ENCODE measurements around the gene TIMM9. TPM values are rescaled to one million over a fixed set of nuclear protein-coding genes. Genes with fewer than 3 reads are reported as not detected.
"Not testable (repeated sequence)": the region's sequence is repeated elsewhere in the genome, so short reads cannot be mapped to it uniquely, and the experiment has no call there.

Gene TIMM9
- total and polyA plus RNA-seq, 4 donors: 18.7 to 50.7 (median 27.1) TPM

- no peaks in the 10 kb centered on the region for H3K27me3 ChIP-seq (ENCODE audit: control insufficient read depth in 3 of 3, insufficient read depth in 3 of 3, low read length in 2 of 3)
- DNase-seq (no peak), ATAC-seq (ENCODE audit: insufficient read depth, low FRiP score) (no peak)
- no peak overlapping the region for H3K4me3 ChIP-seq
- 65 to 85% methylated on average over 4 of the region's 4 CpGs for WGBS, 2 donors
- no peak overlapping the region for H3K27ac ChIP-seq (ENCODE audit: low read depth in 1 of 2, low read length in 1 of 2)
- peaks cover 11 to 43% (median 36%) of the 10 kb centered on the region in 4 donors for H3K36me3 ChIP-seq (ENCODE audit: control insufficient read depth in 4 of 4, insufficient read depth in 4 of 4, low read length in 4 of 4)
- no peaks in the 10 kb centered on the region for H3K4me1 ChIP-seq (ENCODE audit: control insufficient read depth in 5 of 5, insufficient read depth in 5 of 5, low read length in 5 of 5)
- H3K9ac ChIP-seq (ENCODE audit: insufficient read depth in 1 of 2, low read length in 2 of 2): no peak overlapping the region
- no peak for TF ChIP-seq CTCF (IDR thresholded peaks at IDR 0.05; ENCODE audit: control extremely low read depth, extremely low read depth)
- no peaks in the 10 kb centered on the region for H3K9me3 ChIP-seq (ENCODE audit: control insufficient read depth in 4 of 4, insufficient read depth in 3 of 4, low read length in 3 of 4)
Measured at GRCh38 chr14:58364316-58364715, 63.0 kb downstream of the TIMM9 start.

- TF ChIP-seq CTCF (IDR thresholded peaks at IDR 0.05; ENCODE audit: control extremely low read depth, extremely low read depth): no peak
- no peak overlapping the region for H3K27ac ChIP-seq (ENCODE audit: low read depth in 1 of 2, low read length in 1 of 2)
- H3K36me3 ChIP-seq (ENCODE audit: control insufficient read depth in 4 of 4, insufficient read depth in 4 of 4, low read length in 4 of 4): peaks cover 17 to 46% (median 31%) of the 10 kb centered on the region in 4 donors
- 92 to 93% methylated on average over 3 of the region's 3 CpGs for WGBS, 2 donors
- H3K9ac ChIP-seq (ENCODE audit: insufficient read depth in 1 of 2, low read length in 2 of 2): no peak overlapping the region
- ATAC-seq (ENCODE audit: insufficient read depth, low FRiP score): no peak
- no peaks in the 10 kb centered on the region for H3K27me3 ChIP-seq (ENCODE audit: control insufficient read depth in 3 of 3, insufficient read depth in 3 of 3, low read length in 2 of 3)
- no peak overlapping the region for H3K4me3 ChIP-seq
- H3K4me1 ChIP-seq (ENCODE audit: control insufficient read depth in 5 of 5, insufficient read depth in 5 of 5, low read length in 5 of 5): no peaks in the 10 kb centered on the region
- DNase-seq: peak in 2 of 3 donors; percentile 14 to 51
- H3K9me3 ChIP-seq (ENCODE audit: control insufficient read depth in 4 of 4, insufficient read depth in 3 of 4, low read length in 3 of 4): no peaks in the 10 kb centered on the region
Measured at GRCh38 chr14:58362798-58363412, 64.4 kb downstream of the TIMM9 start.

GRCh38 chr14:58362272-58362671, 65.1 kb downstream of the TIMM9 start:
- not testable (repeated sequence) for H3K27ac ChIP-seq (ENCODE audit: low read depth in 1 of 2, low read length in 1 of 2); H3K9ac ChIP-seq (ENCODE audit: insufficient read depth in 1 of 2, low read length in 2 of 2); H3K4me1 ChIP-seq (ENCODE audit: control insufficient read depth in 5 of 5, insufficient read depth in 5 of 5, low read length in 5 of 5); ATAC-seq (ENCODE audit: insufficient read depth, low FRiP score); DNase-seq; H3K27me3 ChIP-seq (ENCODE audit: control insufficient read depth in 3 of 3, insufficient read depth in 3 of 3, low read length in 2 of 3); H3K4me3 ChIP-seq; H3K9me3 ChIP-seq (ENCODE audit: control insufficient read depth in 4 of 4, insufficient read depth in 3 of 4, low read length in 3 of 4)
- WGBS, 2 donors: 95 to 100% methylated on average over 1 of the region's 1 CpG
- H3K36me3 ChIP-seq (ENCODE audit: control insufficient read depth in 4 of 4, insufficient read depth in 4 of 4, low read length in 4 of 4): peaks cover 12 to 42% (median 25%) of the 10 kb centered on the region in 4 donors

Small RNAs within 50 kb of the gene (small RNA-seq; reads per million reads assigned to genes)
- not detected for gene HSBP1P1 (ENCODE audit: low replicate concordance)
- gene RF00019 (ENCODE audit: low replicate concordance): not detected

Other genes starting within 250 kb of the TIMM9 start
- gene ACTR10, start 227.4 kb downstream of the TIMM9 start, total RNA-seq: 10 to 100 TPM; 56.7 to 83.6 TPM
- gene ACTR10, start 227.4 kb downstream of the TIMM9 start, polyA plus RNA-seq: 10 to 100 TPM; 53.8 to 77.9 TPM
- 100 to 1,000 TPM in 1 of 2 donors, 10 to 100 TPM in 1; 64.3 to 167 TPM for gene PSMA3, start 182.7 kb downstream of the TIMM9 start, total RNA-seq
- gene PSMA3, start 182.7 kb downstream of the TIMM9 start, polyA plus RNA-seq: 100 to 1,000 TPM; 194 to 302 TPM
- 10 to 100 TPM; 21.5 to 49.3 TPM for gene ARID4A, start 129.0 kb downstream of the TIMM9 start, total RNA-seq
- gene ARID4A, start 129.0 kb downstream of the TIMM9 start, polyA plus RNA-seq: 1 to 10 TPM; 7.3 to 8.9 TPM
- under 1 TPM in 1 of 2 donors, not detected in 1; 0.74 TPM for gene TOMM20L, start 31.6 kb downstream of the TIMM9 start, total RNA-seq
- not detected for gene TOMM20L, start 31.6 kb downstream of the TIMM9 start, polyA plus RNA-seq
- gene KIAA0586, start 188 bp upstream of the TIMM9 start, total RNA-seq: 10 to 100 TPM; 13.4 to 30.1 TPM
- gene KIAA0586, start 188 bp upstream of the TIMM9 start, polyA plus RNA-seq: 1 to 10 TPM; 5.3 to 5.8 TPM
- gene DACT1, start 210.4 kb upstream of the TIMM9 start, total RNA-seq: 10 to 100 TPM in 1 of 2 donors, 1 to 10 TPM in 1; 4.5 to 22.4 TPM
- 1 to 10 TPM; 1.7 to 3.4 TPM for gene DACT1, start 210.4 kb upstream of the TIMM9 start, polyA plus RNA-seq